CD14-positive monocyte (primary cell): Measurements from ENCODE around the gene NOP9. TPM values are rescaled to one million over a fixed set of nuclear protein-coding genes. Genes with fewer than 3 reads are reported as not detected.

Source experiments
- DNase-seq, 3 donors: peaks; one replicate each; pipeline ENCODE4 v3.0.0-alpha.2; 2011 to 2022
- H2AFZ ChIP-seq: 2 replicates; pipeline ENCODE4 v1.6.0; 2012; ENCODE audit warnings: mild to moderate bottlenecking, low read depth, low read length, inconsistent platforms; ENCODE audit not compliant: insufficient read depth, poor library complexity, severe bottlenecking
- H3K27ac ChIP-seq, 2 donors: 1 replicate in 1 of 2; 2 replicates in 1 of 2; pipeline ENCODE4 v1.5.1; 2012 to 2013; ENCODE audit warnings: low read length in 2 of 2, control low read depth in 1 of 2, inconsistent platforms in 1 of 2, low read depth in 1 of 2, mild to moderate bottlenecking in 1 of 2
- H3K27me3 ChIP-seq, 2 donors: one replicate each; pipeline versions ENCODE4 v1.6.0 to v1.6.1; 2011 to 2013; ENCODE audit warnings: low read length in 2 of 2; ENCODE audit not compliant: control insufficient read depth in 2 of 2, insufficient read depth in 2 of 2
- H3K36me3 ChIP-seq, 2 donors: replicated peaks in 1 of 2; 1 replicate in 1 of 2; 2 replicates in 1 of 2; pipeline versions ENCODE4 v1.5.1 to v1.6.1; 2012 to 2013; ENCODE audit warnings: low read length in 2 of 2, control low read depth in 1 of 2, inconsistent platforms in 1 of 2, mild to moderate bottlenecking in 1 of 2; ENCODE audit not compliant: insufficient read depth in 2 of 2, control insufficient read depth in 1 of 2
- H3K4me1 ChIP-seq, 2 donors: 1 replicate in 1 of 2; 2 replicates in 1 of 2; pipeline versions ENCODE4 v1.5.1 to v1.6.1; 2012 to 2013; ENCODE audit warnings: low read length in 2 of 2, control low read depth in 1 of 2, inconsistent platforms in 1 of 2, mild to moderate bottlenecking in 1 of 2, moderate library complexity in 1 of 2; ENCODE audit not compliant: insufficient read depth in 2 of 2, control insufficient read depth in 1 of 2
- H3K4me2 ChIP-seq: replicated peaks from 2 replicates; pipeline ENCODE3; 2012; ENCODE audit warnings: low read length, moderate library complexity, mild to moderate bottlenecking; ENCODE audit not compliant: poor library complexity, severe bottlenecking; ENCODE audit errors: extremely low read depth
- H3K4me3 ChIP-seq, 3 experiments: fragments of 200-600 bp in 1 of 3; sonication (generic) in 1 of 3; replicated peaks in 1 of 3; 1 replicate in 2 of 3; 2 replicates in 1 of 3; pipeline ENCODE4 v1.5.1; 2011 to 2013; ENCODE audit warnings: low read length in 3 of 3, mild to moderate bottlenecking in 3 of 3, control low read depth in 2 of 3, low read depth in 2 of 3, inconsistent platforms in 1 of 3, moderate library complexity in 1 of 3
- H3K79me2 ChIP-seq: 2 replicates; pipeline ENCODE4 v1.6.0; 2012; ENCODE audit warnings: mild to moderate bottlenecking, control low read depth, inconsistent platforms, low read length, moderate library complexity; ENCODE audit not compliant: insufficient read depth
- H3K9ac ChIP-seq: 2 replicates; pipeline ENCODE4 v1.6.0; 2017; ENCODE audit warnings: low read length, mild to moderate bottlenecking; ENCODE audit not compliant: insufficient read depth, poor library complexity, severe bottlenecking
- H3K9me3 ChIP-seq, 2 donors: replicated peaks in 1 of 2; 1 replicate in 1 of 2; 2 replicates in 1 of 2; pipeline versions ENCODE4 v1.5.1 to v1.6.1; 2012 to 2013; ENCODE audit warnings: low read length in 2 of 2, control low read depth in 1 of 2; ENCODE audit not compliant: control insufficient read depth in 1 of 2, insufficient read depth in 1 of 2
- H4K20me1 ChIP-seq: 2 replicates; pipeline ENCODE4 v1.6.0; 2012; ENCODE audit warnings: mild to moderate bottlenecking, low read length, control low read depth, moderate library complexity; ENCODE audit not compliant: insufficient read depth
- H3K27ac Mint-ChIP-seq, 7 donors: one replicate each; pipeline ENCODE4 v1.8.0; 2020; ENCODE audit warnings: mild to moderate bottlenecking in 7 of 7, mixed read lengths in 7 of 7, moderate library complexity in 6 of 7, inconsistent platforms in 2 of 7
- H3K27me3 Mint-ChIP-seq, 3 donors: one replicate each; pipeline ENCODE4 v1.8.0; 2021 to 2022; ENCODE audit warnings: low read depth in 3 of 3, mild to moderate bottlenecking in 3 of 3, mixed read lengths in 3 of 3, moderate library complexity in 3 of 3, inconsistent platforms in 1 of 3
- H3K36me3 Mint-ChIP-seq, 2 donors: one replicate each; pipeline ENCODE4 v1.8.0; 2020; ENCODE audit warnings: mixed read lengths in 2 of 2, inconsistent platforms in 1 of 2, mild to moderate bottlenecking in 1 of 2
- H3K4me1 Mint-ChIP-seq: one replicate; pipeline ENCODE4 v1.8.0; 2020; ENCODE audit warnings: mild to moderate bottlenecking, mixed read lengths
- H3K4me3 Mint-ChIP-seq, 2 donors: one replicate each; pipeline ENCODE4 v1.8.0; 2020; ENCODE audit warnings: mild to moderate bottlenecking in 2 of 2, mixed read lengths in 2 of 2, moderate library complexity in 1 of 2
- H3K9me3 Mint-ChIP-seq, 7 donors: one replicate each; pipeline ENCODE4 v1.8.0; 2020 to 2022; ENCODE audit warnings: mixed read lengths in 7 of 7, mild to moderate bottlenecking in 6 of 7, moderate library complexity in 6 of 7, inconsistent platforms in 2 of 7
- CTCF ChIP-seq: fragments of 200-600 bp; IDR thresholded peaks from one replicate; pipeline ENCODE4 v1.8.0; 2022; ENCODE audit warnings: antibody characterized with exemption, mild to moderate bottlenecking
- WGBS: methylation state at CpG from one replicate; pipeline ENCODE4 v1.1.5; 2013; ENCODE audit warnings: missing lambda C conversion rate; ENCODE audit not compliant: insufficient coverage; 5-methylcytosine and 5-hydroxymethylcytosine counted together
- intact Hi-C, 2 donors: fragments of 100-400 bp; cut with micrococcal nuclease; formaldehyde crosslinking; loops; one replicate each; pipeline versions ENCODE4 v1.15.0 to v1.15.1; 2023
- polyA plus RNA-seq, 3 donors: library from polyadenylated mRNA; depleted of rRNA in 1 of 3; unstranded in 2 of 3; stranded (reverse) in 1 of 3; fragments of 300-500 nt in 2 of 3; fragments of >200 nt in 1 of 3; fragmentation: Illumina TruSeq in 2 of 3; gene quantifications; 1 replicate in 2 of 3; 2 replicates in 1 of 3; pipeline ENCODE4 v1.2.3, GENCODE V29; 2012 to 2021

NOP9 gene
- polyA plus RNA-seq, 3 donors, result 1.2 to 16.6 (median 1.3) TPM

GRCh38 chr14:24342889-24343288 lies 43.2 kb downstream of the NOP9 start:
- Mint-ChIP-seq H3K36me3 (peaks cover 7 to 9% of the 10 kb centered on the region in 2 donors), H3K27ac (no peak overlapping the region), H3K9me3 (no peaks in the 10 kb centered on the region), H3K4me1 (peaks cover 38% of the 10 kb centered on the region), H3K4me3 (no peak overlapping the region), H3K27me3 (peaks cover 0 to 5% (median 1%) of the 10 kb centered on the region in 3 donors)
- Histone ChIP-seq H3K27me3 (peaks cover 0 to 6% of the 10 kb centered on the region in 2 donors), H3K4me3 (no peak overlapping the region), H3K27ac (no peak overlapping the region), H2AFZ (no peak overlapping the region), H4K20me1 (peaks cover 11% of the 10 kb centered on the region), H3K79me2 (peaks cover 18% of the 10 kb centered on the region), H3K4me1 (peaks cover 25 to 39% of the 10 kb centered on the region in 2 donors), H3K36me3 (peaks cover 3 to 7% of the 10 kb centered on the region in 2 donors), H3K4me2 (no peak overlapping the region), H3K9ac (no peak overlapping the region), H3K9me3 (no peaks in the 10 kb centered on the region)
- DNase-seq, result no peak
- TF ChIP-seq CTCF, result no peak
- intact Hi-C loops, result no loop called here
- no CpG with 5 or more reads among the region's 4 CpGs for WGBS

GRCh38 chr14:24343795-24344660 lies 44.4 kb downstream of the NOP9 start:
- Mint-ChIP-seq H3K27me3 (peaks cover 1 to 7% (median 6%) of the 10 kb centered on the region in 3 donors), H3K36me3 (no peaks in the 10 kb centered on the region)

More at GRCh38 chr14:24343795-24344660, 44.4 kb downstream of the NOP9 start:
- Histone ChIP-seq H3K27ac (no peak overlapping the region), H3K9me3 (no peaks in the 10 kb centered on the region), H3K4me3 (no peak overlapping the region), H3K36me3 (no peaks in the 10 kb centered on the region), H3K9ac (no peak overlapping the region), H3K4me2 (no peak overlapping the region), H3K4me1 (peaks cover 15 to 28% of the 10 kb centered on the region in 2 donors), H2AFZ (no peak overlapping the region), H4K20me1 (no peaks in the 10 kb centered on the region), H3K27me3 (peaks cover 0 to 6% of the 10 kb centered on the region in 2 donors), H3K79me2 (peaks cover 7% of the 10 kb centered on the region)
- WGBS, result no CpG with 5 or more reads among the region's 7 CpGs
- Mint-ChIP-seq H3K4me1 (peaks cover 27% of the 10 kb centered on the region), H3K9me3 (no peaks in the 10 kb centered on the region), H3K4me3 (no peak overlapping the region), H3K27ac (peak overlapping the region in 1 of 7 donors; percentile 45)
- no peak for TF ChIP-seq CTCF
- intact Hi-C loops, result no loop called here
- no peak for DNase-seq
